Upper lobe of left lung (tissue), 6 donors: ENCODE measurements around the gene KRT8. TPM values are rescaled to one million over a fixed set of nuclear protein-coding genes. Genes with fewer than 3 reads are reported as not detected.

Experiments
- ATAC-seq, 2 donors: fragments of 200-7000 bp; cut with Tn5 transposase; one replicate each; pipeline ENCODE4 v1.9.1; 2022; ENCODE audit warnings: mild to moderate bottlenecking in 2 of 2, moderate library complexity in 2 of 2; ENCODE audit not compliant: low FRiP score in 2 of 2
- DNase-seq, 2 donors: peaks; one replicate each; pipeline ENCODE4 v3.0.0-alpha.2; 2019 to 2020
- H3K27ac ChIP-seq, 4 donors: fragments of 200-600 bp; sonication (generic); one replicate each; pipeline ENCODE4 v1.5.1; 2016 to 2019
- H3K27me3 ChIP-seq, 4 donors: fragments of 200-600 bp; sonication (generic); one replicate each; pipeline ENCODE4 v1.5.1; 2017 to 2019
- H3K36me3 ChIP-seq, 4 donors: fragments of 200-600 bp; sonication (generic); one replicate each; pipeline ENCODE4 v1.5.1; 2016 to 2019
- H3K4me1 ChIP-seq, 4 donors: fragments of 200-600 bp; sonication (generic); one replicate each; pipeline ENCODE4 v1.5.1; 2018 to 2019
- H3K4me3 ChIP-seq, 4 donors: fragments of 200-600 bp; sonication (generic); one replicate each; pipeline ENCODE4 v1.5.1; 2017 to 2019; ENCODE audit warnings: mild to moderate bottlenecking in 2 of 4, moderate library complexity in 1 of 4
- H3K9me3 ChIP-seq, 4 donors: fragments of 200-600 bp; sonication (generic); one replicate each; pipeline ENCODE4 v1.5.1; 2018 to 2019
- EP300 ChIP-seq, 4 donors: sonication (generic); formaldehyde crosslinking; IDR thresholded peaks; one replicate each; pipeline ENCODE4 v1.5.1; 2017; ENCODE audit warnings: antibody characterized with exemption in 4 of 4, control low read depth in 2 of 4
- POLR2A ChIP-seq, 4 donors: fragments of 450-650 bp; IDR thresholded peaks; one replicate each; pipeline ENCODE4 v1.5.1; 2016 to 2017; ENCODE audit warnings: antibody characterized with exemption in 4 of 4, mild to moderate bottlenecking in 2 of 4
- POLR2AphosphoS5 ChIP-seq, 2 donors: sonication (generic); formaldehyde crosslinking; IDR thresholded peaks; one replicate each; pipeline ENCODE4 v1.5.1; 2017; ENCODE audit warnings: antibody characterized with exemption in 2 of 2
- WGBS, 2 donors: methylation state at CpG; one replicate each; pipeline ENCODE4 v1.1.5; 2017 to 2018; 5-methylcytosine and 5-hydroxymethylcytosine counted together
- total RNA-seq, 6 donors: library from RNA; depleted of rRNA in 4 of 6; stranded (reverse); fragments of >200 nt in 4 of 6; gene quantifications; one replicate each; pipeline versions ENCODE4 v1.1.0 to v1.2.1, GENCODE V29; 2016 to 2021
- TF ChIP-seq, protein P1 (sequence below), 6 experiments: fragments of 450-650 bp in 4 of 6; fragments of 200-600 bp in 2 of 6; sonication (generic) in 2 of 6; IDR thresholded peaks; one replicate each; pipeline ENCODE4 v1.5.1; 2016 to 2019; ENCODE audit warnings: antibody characterized with exemption in 6 of 6
- donor health status: DM: no; HTN: no; CAD: no; lungs with moderate emphysema.
- donor health status: DM: no; HTN: yes; CAD: no; lungs with severe emphysema.

KRT8 gene
- total RNA-seq, 6 donors from 2014 or later, result 90.1 to 1,458 (median 358) TPM

DNA sequence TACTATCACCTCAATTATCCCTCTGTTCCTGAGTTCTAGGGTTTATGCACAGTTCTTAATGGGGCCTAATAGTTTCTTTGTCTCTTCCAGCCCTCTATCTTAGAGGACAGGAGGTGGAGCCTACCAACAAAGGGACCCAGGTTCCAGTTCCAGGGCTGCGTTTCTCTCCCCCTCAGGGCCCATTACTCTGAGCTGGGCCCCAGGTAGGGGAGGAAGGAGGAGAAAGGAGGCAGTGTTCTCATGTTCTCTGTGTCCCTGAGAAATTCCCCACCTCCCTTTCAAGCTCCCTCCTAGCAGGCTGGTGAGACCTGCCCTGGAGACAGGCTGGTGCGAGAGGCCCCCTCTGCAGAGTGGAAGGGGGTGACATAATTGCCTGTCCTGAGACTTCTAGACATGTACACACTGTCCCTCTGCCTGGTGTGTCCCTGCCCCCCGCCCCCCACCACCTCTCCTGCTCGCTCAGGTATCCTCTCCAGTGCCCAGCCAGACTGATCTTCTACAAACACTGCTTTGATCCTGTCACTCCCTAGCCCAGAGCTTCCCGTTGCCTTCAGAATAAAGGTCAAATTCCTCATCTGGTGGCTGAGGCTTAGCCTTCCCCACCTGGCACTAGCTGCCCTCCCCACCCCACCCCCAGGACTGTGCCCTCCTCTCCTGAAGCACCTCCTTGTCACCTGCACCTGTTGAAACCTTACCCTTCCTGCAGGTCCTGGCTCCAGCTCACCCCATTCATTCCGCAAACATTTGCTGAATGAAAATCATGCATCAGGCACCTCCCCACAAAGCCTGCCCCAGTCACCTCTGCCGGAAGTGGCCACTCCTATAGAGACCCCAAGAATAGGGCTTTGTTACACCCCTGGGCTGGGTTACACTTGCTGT is 21.1 kb upstream of the KRT8 start:
- WGBS, 2 donors, result 69 to 70% methylated on average over 5 to 6 of the region's 7 CpGs
- Histone ChIP-seq H3K4me3 (no peak overlapping the region), H3K4me1 (peaks cover 15 to 31% (median 28%) of the 10 kb centered on the region in 4 donors), H3K9me3 (no peaks in the 10 kb centered on the region), H3K36me3 (no peaks in the 10 kb centered on the region), H3K27me3 (no peaks in the 10 kb centered on the region), H3K27ac (peak overlapping the region; percentile 47 to 85 (median 70))
- DNase-seq, result peak in 1 of 2 donors; percentile 69
- TF ChIP-seq, protein P1, sequence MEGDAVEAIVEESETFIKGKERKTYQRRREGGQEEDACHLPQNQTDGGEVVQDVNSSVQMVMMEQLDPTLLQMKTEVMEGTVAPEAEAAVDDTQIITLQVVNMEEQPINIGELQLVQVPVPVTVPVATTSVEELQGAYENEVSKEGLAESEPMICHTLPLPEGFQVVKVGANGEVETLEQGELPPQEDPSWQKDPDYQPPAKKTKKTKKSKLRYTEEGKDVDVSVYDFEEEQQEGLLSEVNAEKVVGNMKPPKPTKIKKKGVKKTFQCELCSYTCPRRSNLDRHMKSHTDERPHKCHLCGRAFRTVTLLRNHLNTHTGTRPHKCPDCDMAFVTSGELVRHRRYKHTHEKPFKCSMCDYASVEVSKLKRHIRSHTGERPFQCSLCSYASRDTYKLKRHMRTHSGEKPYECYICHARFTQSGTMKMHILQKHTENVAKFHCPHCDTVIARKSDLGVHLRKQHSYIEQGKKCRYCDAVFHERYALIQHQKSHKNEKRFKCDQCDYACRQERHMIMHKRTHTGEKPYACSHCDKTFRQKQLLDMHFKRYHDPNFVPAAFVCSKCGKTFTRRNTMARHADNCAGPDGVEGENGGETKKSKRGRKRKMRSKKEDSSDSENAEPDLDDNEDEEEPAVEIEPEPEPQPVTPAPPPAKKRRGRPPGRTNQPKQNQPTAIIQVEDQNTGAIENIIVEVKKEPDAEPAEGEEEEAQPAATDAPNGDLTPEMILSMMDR (IDR thresholded peaks at IDR 0.05), result no peak
- no peak for TF ChIP-seq EP300 (IDR thresholded peaks at IDR 0.05)
- TF ChIP-seq POLR2A (IDR thresholded peaks at IDR 0.05), result no peak
- peak in 1 of 2 donors; percentile 46 for TF ChIP-seq POLR2AphosphoS5 (IDR thresholded peaks at IDR 0.05)
- peak; percentile 30 to 85 for ATAC-seq

DNA sequence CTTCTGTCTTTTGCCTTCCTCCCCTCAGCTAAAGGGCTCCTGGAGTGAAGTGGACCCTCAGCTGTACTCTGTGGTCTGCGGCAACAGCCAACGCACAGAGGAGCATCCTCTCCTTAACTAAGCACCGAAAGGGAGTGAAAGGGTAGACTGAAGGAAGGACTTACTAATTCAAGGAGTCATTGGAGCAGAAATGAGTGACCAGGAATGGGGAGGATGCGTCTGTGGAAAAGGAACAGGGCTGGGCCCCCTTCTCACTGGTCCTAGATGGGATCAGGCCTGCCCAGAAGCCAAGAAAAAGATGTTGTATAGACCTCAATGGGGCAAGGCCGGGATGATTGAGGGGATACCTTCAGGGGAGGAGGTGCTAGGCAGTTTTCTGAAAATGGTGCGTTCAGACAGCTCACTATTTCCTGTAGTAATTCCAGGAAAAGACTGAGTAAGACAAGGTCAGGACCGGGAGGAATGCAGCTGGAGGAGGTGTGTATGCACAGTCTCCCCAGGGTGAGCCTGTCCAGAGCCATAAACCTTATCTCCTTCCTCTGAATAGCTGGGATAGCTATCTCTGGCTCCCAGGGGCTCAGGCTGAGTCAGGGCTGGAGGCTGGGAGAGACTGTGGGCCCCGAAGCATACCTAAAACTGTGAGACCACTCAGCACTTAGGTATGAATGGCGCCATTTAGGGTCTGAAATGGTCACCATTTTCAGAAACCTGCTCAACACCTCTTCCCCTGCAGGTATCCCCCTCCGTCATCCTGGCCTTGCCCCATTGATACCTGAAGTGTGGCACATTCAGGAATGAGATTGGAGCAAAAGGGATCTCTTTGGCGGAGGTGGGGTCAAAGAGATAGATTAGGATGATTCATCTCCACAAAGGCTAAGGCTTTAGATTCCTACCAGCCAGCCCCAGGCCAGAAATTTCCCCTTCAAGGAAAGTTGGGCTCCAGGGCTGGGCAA is 20.2 kb upstream of the KRT8 start:
- Histone ChIP-seq H3K4me1 (peaks cover 15 to 31% (median 28%) of the 10 kb centered on the region in 4 donors), H3K27ac (peak overlapping the region; percentile 43 to 85 (median 70)), H3K4me3 (no peak overlapping the region), H3K27me3 (no peaks in the 10 kb centered on the region), H3K36me3 (no peaks in the 10 kb centered on the region), H3K9me3 (no peaks in the 10 kb centered on the region)
- WGBS, 2 donors, result 76 to 81% methylated on average over 11 of the region's 11 CpGs
- no peak for ATAC-seq
- no peak for TF ChIP-seq POLR2A (IDR thresholded peaks at IDR 0.05)
- TF ChIP-seq, protein P1 (IDR thresholded peaks at IDR 0.05), result no peak
- TF ChIP-seq EP300 (IDR thresholded peaks at IDR 0.05), result no peak
- no peak for TF ChIP-seq POLR2AphosphoS5 (IDR thresholded peaks at IDR 0.05)
- DNase-seq, result no peak

DNA sequence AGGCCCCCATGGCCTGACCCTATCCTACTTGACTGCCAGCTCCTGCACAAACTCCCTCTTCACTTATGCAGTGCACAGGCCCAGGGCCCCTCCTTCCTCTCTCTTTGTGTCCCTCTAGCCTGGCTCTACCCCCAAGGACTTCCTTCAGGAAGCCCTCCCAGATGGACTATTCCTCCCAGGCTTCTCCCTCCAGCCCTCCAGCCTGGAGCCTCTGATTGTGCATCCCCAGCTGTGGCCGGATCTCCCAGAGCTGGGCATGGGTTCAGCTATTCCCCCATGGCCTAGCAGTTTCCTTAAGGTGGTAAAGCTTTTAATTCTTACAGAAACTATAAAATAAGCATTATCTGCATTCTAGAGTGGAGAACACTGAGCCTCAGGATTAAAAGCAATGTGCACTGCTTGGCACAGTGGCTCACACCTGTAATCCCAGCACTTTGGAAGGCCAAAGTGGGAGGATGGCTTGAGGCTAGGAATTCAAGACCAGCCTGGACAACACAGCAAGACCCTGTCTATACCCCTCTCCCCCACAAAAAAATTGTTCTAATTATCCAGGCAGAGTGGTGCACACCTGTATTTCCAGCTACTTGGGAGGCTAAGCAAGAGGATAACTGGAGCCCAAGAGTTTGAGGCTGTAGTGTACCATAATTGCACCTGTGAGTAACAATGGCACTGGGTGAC is 16.8 kb upstream of the KRT8 start:
- H3K4me3 ChIP-seq, result no peak overlapping the region
- H3K27me3 ChIP-seq, result no peaks in the 10 kb centered on the region
- H3K9me3 ChIP-seq, result no peaks in the 10 kb centered on the region
- TF ChIP-seq POLR2AphosphoS5 (IDR thresholded peaks at IDR 0.05) (no peak), EP300 (IDR thresholded peaks at IDR 0.05) (no peak), POLR2A (IDR thresholded peaks at IDR 0.05) (no peak)
- TF ChIP-seq, protein P1 (IDR thresholded peaks at IDR 0.05), result no peak
- ATAC-seq (no peak), DNase-seq (no peak)
- H3K27ac ChIP-seq, result no peak overlapping the region
- H3K36me3 ChIP-seq, result no peaks in the 10 kb centered on the region
- WGBS, 2 donors, result 80 to 85% methylated on average over 1 of the region's 1 CpG
- H3K4me1 ChIP-seq, result peaks cover 3 to 18% (median 13%) of the 10 kb centered on the region in 4 donors

GRCh38 chr12:52920937-52921336 is 16.1 kb upstream of the KRT8 start:
- H3K27me3 ChIP-seq, result no peaks in the 10 kb centered on the region
- H3K27ac ChIP-seq, result no peak overlapping the region
- H3K4me3 ChIP-seq, result no peak overlapping the region
- no peaks in the 10 kb centered on the region for H3K36me3 ChIP-seq
- H3K4me1 ChIP-seq, result peaks cover 0 to 12% (median 8%) of the 10 kb centered on the region in 4 donors
- DNase-seq, result no peak
- no peak for TF ChIP-seq EP300 (IDR thresholded peaks at IDR 0.05)
- no peak for TF ChIP-seq POLR2AphosphoS5 (IDR thresholded peaks at IDR 0.05)
- TF ChIP-seq, protein P1 (IDR thresholded peaks at IDR 0.05), result no peak
- no peak for TF ChIP-seq POLR2A (IDR thresholded peaks at IDR 0.05)
- no peaks in the 10 kb centered on the region for H3K9me3 ChIP-seq
- no peak for ATAC-seq
